ENCODE results near the gene IYD. TPM values are rescaled to one million over a fixed set of nuclear protein-coding genes. Genes with fewer than 3 reads are reported as not detected.

The IYD gene
- total RNA-seq, 1 experiment from 2014 or later: not detected

- H3K4ac ChIP-seq (ENCODE audit: low read depth, low read length): no peak overlapping the region
- Mint-ChIP-seq H3K27ac (no peak overlapping the region), H3K4me3 (no peak overlapping the region), H3K9me3 (no peaks in the 10 kb centered on the region), H3K36me3 (ENCODE audit: insufficient read depth in 1 of 3, low read depth in 3 of 3) (no peaks in the 10 kb centered on the region), H3K4me1 (peaks cover 12 to 22% of the 10 kb centered on the region in 2 experiments), H3K27me3 (ENCODE audit: low read depth) (no peaks in the 10 kb centered on the region; the same call in 1 of the 2 replicates)
- H2BK12ac ChIP-seq (ENCODE audit: insufficient read length, low read depth, low read length): no peak overlapping the region
- H2BK20ac ChIP-seq (ENCODE audit: low read depth, low read length, poor library complexity, severe bottlenecking): no peak overlapping the region
- H3K9ac ChIP-seq (ENCODE audit: extremely low read depth, insufficient read length, low read length): no peak overlapping the region
- no peaks in the 10 kb centered on the region for H3K79me2 ChIP-seq (ENCODE audit: insufficient read depth, low read length)
- no peak overlapping the region for H4K5ac ChIP-seq (ENCODE audit: insufficient read length, low read depth, low read length)
- no peak overlapping the region for H3K23ac ChIP-seq (ENCODE audit: insufficient read length, low read depth, low read length)
- H3K14ac ChIP-seq (ENCODE audit: insufficient read depth, low read length): no peak overlapping the region
- DNase-seq: no peak
- H2AK5ac ChIP-seq (ENCODE audit: insufficient read length, low read length): no peak overlapping the region
- H2BK15ac ChIP-seq (ENCODE audit: low read depth, low read length): no peak overlapping the region
- H2AFZ ChIP-seq (ENCODE audit: low read length): no peak overlapping the region
- no peaks in the 10 kb centered on the region for H3K4me1 ChIP-seq (ENCODE audit: insufficient read depth, low read length)
- TF ChIP-seq CTCF (conservative IDR thresholded peaks at IDR 0.05): no peak
- no peak overlapping the region for H3K18ac ChIP-seq (ENCODE audit: insufficient read length, low read depth, low read length)
- H2BK120ac ChIP-seq (ENCODE audit: low read depth, low read length, poor library complexity, severe bottlenecking): no peak overlapping the region
- no peaks in the 10 kb centered on the region for H4K20me1 ChIP-seq (ENCODE audit: control insufficient read depth, insufficient read depth, insufficient read length)
- no peak overlapping the region for H4K91ac ChIP-seq (ENCODE audit: insufficient read length, low read depth, low read length)
- WGBS (ENCODE audit: extremely low coverage, insufficient read length, low lambda C conversion rate): no CpG with 5 or more reads among the region's 13 CpGs
- H3K9me3 ChIP-seq (ENCODE audit: control insufficient read depth, low read depth, low read length): no peaks in the 10 kb centered on the region
- no peak overlapping the region for H3K4me2 ChIP-seq (ENCODE audit: insufficient read depth, insufficient read length, low read length)
- H3K79me1 ChIP-seq (ENCODE audit: insufficient read depth, low read depth, low read length, poor library complexity, severe bottlenecking): no peaks in the 10 kb centered on the region
- no peak overlapping the region for H3T11ph ChIP-seq (ENCODE audit: low read length)
- H3K56ac ChIP-seq (ENCODE audit: insufficient read length, low read depth, low read length): no peak overlapping the region
- no peak overlapping the region for H3K27ac ChIP-seq (ENCODE audit: insufficient read length, low read depth, low read length)
- H3K23me2 ChIP-seq (ENCODE audit: insufficient read length, low read depth, low read length, poor library complexity, severe bottlenecking): no peaks in the 10 kb centered on the region
- H3K27me3 ChIP-seq (ENCODE audit: insufficient read depth, low read length): no peaks in the 10 kb centered on the region
- no peak overlapping the region for H2BK5ac ChIP-seq (ENCODE audit: insufficient read length, low read length)
- H4K8ac ChIP-seq (replicated peaks; ENCODE audit: insufficient read length, low read depth, low read length): no peak overlapping the region
Measured at GRCh38 chr6:150451807-150452427, 83.1 kb downstream of the IYD start.
